HG02852 (cell line): Measurements from ENCODE around the gene CTRB2.
"Not testable (repeated sequence)": the region's sequence is repeated elsewhere in the genome, so short reads cannot be mapped to it uniquely, and the experiment has no call there.

Experiments
- ATAC-seq: cut with Tn5 transposase; IDR thresholded peaks from one replicate; pipeline ENCODE4 v1.9.1; 2021; ENCODE audit warnings: mild to moderate bottlenecking, moderate library complexity; ENCODE audit not compliant: unreplicated experiment

The CTRB2 gene

DNA sequence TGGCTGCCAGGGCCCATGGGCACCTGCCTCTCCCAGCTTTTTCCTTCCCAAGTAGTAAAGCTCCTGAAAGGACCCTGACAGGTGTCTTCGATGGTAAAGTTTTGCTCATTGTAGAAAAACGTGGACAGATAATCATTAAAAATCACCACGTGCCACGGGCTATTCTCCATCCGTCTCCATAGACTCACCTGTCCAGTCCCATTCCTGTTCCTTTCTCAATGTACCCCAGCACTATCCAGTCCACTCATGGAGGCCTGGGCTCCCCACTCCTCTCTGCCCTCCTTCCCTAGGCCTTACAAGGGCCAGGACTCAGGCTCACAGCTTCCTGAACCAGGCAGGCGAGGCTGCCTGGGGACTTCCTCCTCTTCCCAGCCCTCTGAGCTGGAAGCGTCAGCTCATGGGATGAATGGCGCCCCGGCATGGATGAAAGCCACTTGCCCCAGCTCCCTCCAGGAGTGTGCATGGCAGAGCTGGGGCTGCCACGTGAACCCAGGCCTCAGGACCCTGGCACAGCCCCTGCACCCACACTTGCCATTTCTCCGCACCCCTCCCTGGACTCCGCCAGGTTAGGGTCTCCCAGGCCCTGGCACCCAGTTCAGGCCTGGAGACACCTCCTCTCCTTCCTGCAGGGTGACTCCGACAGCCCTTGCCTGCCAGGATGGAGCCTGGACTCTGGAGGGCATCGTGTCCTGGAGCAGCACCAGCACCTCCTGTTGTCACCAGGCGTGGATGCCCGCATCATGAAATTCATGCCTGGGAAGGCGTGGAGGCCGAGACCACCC is 20.6 kb upstream of the CTRB2 start:
- no peak for ATAC-seq

DNA sequence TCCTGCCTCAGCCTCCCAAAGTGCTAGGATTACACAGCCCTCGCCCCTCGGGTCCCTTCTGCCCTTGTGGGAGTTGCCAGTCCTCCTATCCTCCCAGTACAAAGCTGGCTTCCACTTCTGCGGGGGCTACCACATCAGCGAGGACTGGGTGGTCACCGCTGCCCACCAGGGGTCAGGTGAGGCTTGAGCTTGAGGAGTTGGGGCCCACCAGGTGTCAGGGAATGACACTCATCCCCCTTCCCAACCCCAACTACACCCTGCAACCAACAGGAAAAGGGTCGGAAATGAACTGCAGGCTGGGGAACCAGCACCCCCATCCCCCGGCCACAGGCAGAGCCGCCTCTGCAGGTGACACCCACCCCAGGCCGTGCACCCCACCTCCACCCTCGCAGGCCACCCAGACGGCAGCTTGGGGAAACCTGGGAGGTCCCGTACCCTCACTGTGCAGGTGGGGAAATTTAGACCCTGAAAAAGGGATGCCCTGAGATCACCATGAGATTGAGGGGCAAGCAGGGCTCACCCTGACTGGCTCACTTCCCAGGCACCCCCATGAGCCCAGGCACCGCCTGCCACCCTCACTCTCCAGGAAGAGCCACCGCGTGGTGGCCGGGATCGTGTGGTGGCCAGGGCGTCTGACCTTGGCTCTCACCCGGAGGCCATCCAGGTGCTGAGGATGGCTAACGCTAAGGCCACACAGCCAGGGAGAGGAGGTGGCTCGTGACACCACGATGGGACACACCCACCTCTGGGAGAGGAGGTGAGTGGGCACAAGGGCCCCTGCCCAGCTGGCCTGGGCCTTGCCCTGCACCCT is 19.8 kb upstream of the CTRB2 start:
- ATAC-seq = no peak

DNA sequence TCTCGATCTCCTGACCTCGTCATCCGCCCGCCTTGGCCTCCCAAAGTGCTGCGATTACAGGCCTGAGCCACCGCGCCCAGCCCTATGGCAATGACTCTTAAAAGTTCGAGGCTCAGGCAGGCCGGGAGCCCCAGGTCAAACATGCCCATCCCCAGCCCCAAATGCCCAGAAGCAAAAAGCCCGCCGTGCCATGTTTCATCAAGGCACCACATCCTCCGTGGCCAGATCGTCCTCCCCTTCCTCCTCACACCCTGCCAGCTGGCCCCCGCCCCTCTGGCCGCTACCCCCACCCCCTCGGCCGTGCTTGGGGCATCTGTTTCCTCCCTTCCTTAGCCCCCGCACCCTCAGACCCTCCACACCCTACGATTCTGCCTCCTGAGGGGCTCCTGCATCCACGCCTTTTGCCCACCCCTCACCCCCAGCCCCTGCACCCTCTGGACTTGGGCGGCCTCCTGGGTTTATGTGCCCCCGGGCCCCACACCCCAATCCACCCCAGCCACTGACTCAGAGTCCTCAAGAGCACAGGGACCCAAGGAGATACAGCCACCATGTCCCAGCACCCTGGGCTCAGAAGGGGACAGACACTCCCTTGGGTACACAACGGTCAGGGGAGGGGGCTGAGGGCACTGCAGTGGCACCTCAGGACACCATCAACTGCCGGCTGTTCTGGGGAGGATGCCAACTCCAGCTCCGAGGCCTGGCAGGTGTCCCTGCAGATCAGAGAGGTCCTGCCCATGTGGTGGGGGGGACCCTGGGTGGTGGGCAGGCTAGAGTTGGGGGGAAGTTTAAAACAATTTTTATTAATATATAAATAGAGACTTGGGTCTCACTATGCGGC is 18.9 kb upstream of the CTRB2 start:
- no peak for ATAC-seq

DNA sequence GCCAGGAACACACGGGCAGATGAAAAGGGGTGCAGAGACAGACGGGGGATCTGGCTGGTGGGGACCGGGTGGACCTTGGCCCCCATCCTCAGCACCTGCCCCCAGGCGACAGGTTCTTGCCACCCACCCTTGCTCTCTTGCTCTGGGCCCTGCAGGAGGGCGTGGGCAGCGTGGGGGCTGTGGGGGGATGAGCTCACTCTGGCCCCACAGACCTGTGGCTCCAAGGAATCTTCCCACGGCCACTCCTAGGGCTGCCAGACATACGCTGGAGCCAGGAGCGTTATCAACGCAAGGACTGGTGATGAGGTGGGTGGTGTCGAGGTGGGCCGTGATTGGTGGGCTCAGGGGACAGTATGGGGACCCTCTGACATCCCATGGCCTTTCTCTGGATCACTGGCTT is 18.1 kb upstream of the CTRB2 start:
- ATAC-seq = no peak

DNA sequence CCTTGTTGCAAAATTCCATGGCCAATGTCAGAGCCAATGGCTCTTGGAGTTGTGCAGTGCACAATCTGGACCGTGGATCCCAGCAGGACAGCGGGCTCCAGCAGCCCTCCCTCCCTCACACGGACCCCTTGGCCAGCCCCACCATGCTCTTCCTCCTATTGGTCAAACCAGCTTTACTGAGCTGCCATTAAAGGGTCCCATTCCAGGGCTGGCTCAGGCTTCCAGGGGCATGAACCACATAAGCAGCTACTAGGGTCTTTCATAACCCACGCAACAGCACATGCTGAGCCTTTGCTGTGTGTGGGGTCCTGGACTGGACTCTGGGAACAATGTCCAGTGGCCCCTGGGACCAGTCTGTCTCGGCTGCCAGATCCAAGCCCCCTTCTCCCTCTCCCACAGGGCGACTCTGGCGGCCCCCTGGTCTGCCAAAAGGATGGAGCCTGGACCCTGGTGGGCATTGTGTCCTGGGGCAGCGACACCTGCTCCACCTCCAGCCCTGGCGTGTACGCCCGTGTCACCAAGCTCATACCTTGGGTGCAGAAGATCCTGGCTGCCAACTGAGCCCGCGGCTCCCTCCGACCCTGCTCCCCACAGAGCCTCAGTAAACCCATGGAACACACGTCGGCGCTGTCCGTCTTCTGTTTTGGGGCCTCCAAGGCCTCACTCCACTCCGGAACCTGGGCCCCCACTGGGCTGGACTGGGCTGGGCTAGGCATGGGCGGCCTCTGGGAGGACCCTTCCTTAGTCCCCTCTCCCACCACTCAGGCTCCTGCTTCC is 17.5 kb upstream of the CTRB2 start:
- ATAC-seq = no peak

DNA sequence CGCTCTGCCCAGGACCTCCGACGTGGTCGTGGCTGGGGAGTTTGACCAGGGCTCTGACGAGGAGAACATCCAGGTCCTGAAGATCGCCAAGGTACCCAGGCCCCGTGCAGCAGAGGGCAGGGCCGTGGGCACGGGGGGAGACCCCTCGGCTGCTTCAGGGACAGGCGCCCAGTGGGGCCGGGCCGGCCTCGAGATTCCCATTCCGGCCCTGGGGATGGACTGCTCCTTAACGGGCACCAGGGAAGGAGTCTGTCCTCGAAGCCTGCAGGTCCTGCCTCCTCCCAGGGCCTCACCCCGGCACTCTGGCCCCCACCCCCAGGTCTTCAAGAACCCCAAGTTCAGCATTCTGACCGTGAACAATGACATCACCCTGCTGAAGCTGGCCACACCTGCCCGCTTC is 16.2 kb upstream of the CTRB2 start:
- ATAC-seq = not testable (repeated sequence)

DNA sequence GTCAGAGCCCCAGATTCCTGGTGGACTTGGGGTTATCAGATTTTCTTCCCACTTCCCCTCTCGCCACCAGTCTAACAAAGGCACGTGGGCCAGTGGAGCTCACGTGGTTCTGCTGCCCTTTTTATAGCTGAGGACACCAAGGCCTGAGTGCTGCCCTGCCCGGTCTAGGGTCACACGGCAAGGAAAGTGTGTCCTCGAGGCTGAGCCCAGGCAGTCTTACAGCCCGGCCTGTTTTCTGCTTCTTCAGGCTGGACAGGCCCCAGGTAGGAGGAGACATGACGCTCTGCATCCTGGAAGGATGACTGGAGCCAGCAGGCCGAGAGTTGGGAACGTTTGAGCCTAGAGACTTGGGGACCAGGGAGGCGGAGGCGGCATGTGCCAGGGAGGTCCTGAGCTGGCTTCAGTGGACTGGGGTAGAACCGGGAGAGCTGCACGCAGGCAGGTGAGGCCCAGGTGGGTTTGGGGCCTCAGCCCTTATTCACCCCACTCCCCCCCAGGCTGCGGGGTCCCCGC is 15.4 kb upstream of the CTRB2 start:
- no peak for ATAC-seq

DNA sequence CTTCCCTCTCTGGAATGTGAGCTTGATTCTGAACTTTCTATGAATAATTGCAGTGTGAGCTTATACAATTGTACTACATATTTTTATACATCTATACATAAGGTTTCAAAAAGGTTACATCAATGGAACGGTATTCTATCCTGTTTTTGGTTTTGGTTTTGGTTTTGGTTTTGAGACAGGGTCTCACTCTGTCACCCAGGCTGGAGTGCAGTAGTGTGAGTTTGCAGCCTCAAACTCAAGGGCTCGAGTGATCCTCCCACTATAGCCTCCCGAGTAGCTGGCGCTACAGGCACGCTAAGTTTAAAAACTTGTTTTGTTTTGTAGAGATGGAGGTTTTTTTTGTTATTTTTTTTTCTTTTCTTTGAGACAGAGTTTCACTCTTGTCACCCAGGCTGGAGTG is 12.9 kb upstream of the CTRB2 start:
- ATAC-seq = no peak

DNA sequence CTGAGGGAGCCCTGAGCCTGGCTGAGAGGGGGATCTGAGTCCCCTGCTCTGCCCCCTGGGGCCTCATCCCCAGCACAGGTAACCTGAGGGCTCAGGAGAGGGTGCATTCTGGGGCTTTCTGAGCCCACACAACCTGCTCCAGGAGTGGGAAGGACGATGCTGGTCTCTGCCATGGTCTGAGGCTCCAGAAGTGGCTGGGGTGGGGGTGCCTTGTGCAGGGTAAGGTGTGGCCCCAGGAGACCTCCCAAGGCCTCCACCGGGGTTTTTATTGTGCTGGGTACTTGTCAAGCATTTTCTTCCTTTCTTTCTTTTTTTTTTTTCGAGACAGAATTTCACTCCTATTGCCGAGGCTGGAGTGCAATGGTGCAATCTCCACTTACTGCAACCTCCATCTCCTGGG is 12.1 kb upstream of the CTRB2 start:
- no peak for ATAC-seq

DNA sequence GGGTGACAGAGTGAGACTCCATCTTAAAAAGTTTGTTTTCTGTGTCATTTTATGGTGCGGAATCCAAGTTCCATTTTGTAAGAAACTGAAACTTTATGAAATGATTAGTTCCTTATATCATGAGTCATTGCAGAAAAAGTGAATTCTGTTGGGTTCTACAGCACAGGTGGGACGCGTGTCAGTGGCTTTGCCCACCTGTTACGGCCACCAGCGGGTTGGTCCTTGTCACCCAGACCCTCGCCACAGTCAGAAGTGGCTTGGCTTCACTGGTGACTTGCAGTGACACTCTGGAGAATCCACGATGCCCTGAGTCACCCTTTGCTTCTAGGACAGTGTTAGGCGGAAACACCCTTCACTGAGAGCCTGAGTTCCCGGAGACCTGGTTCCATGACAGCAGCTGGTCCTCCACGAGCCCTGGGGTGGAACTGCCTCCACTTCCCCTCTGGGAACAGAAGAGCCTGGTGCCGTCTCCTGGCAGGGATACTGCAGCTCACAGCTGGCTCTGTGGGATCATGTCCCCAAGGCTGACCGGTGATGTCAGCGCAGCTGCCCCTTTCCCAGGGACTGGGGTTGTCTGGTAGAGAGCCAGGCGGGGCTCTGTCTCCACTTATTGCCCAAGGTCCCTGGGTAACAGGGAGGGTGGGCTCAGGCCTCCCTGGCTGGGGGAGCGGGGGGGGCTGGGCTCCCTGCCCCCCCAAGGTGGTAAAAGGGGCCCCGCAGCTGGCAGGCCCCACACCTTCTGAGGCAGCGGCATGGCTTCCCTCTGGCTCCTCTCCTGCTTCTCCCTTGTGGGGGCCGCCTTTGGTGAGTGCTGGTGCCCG is 11.5 kb upstream of the CTRB2 start, which contains the start of gene CTRB1:
TSS of gene CTRB1 (plus strand) at position 733 of the 821 bp plus-strand sequence. CDS start at position 753, 20 bp downstream.
- ATAC-seq = peak; percentile 79

DNA sequence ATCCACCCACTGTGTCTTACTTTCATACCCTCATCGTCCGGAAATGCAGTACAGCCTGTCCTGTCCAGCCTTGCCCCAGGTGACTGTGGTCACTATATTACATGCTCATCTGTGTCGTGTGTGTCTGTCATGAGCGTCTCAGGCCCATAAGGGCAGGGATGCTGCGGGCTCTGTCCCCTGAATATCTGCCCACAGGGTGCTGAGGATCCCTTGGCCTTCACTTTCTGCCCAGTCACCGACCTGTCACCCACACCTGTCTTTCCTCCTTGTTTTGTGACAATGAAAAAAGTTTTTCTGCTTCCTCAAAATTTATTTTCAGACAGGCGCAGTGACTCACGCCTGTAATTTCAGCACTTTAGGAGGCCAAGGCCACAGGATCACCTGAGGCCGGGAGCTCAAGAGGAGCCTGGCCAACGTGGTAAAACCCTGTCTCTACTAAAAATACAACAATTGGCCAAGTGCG is 10.5 kb upstream of the CTRB2 start:
- ATAC-seq = no peak

DNA sequence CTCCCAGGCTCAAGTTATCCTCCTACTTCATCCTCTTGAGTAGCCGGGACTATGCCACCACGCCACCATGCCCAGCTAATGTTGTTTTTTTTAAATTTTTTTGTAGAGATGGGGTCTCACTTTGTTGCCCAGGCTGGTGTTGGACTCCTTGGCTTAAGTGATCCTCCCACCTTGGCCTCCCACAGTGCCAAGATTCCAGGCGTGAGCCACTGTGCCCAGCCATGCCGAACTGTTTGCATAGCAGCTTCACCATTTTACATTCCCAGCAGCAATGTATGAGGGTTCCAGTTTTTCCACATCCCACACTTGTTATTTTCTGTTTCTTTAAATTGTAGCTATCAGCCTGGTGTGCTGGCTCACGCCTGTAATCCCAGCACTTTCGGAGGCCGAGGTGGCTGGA is 9.6 kb upstream of the CTRB2 start:
- no peak for ATAC-seq

DNA sequence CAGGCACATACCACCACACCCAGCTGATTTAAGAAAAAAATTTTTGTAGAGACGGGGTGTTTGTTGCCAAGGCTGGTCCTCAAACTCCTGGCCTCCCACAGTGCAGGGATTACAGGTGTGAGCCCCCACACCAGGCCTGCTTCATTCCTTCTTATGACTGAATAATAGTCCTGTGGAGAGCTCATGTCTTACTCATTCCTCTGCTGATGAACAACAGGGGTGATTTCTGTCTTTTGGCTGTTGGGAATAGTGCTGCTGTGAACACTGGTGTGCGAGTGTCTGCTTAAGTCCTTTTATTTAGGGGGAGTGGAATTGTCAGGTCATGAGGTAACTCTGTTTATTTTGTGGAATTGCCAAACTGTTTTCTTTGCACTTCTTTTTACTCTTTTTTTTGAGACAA is 9.2 kb upstream of the CTRB2 start:
- no peak for ATAC-seq

DNA sequence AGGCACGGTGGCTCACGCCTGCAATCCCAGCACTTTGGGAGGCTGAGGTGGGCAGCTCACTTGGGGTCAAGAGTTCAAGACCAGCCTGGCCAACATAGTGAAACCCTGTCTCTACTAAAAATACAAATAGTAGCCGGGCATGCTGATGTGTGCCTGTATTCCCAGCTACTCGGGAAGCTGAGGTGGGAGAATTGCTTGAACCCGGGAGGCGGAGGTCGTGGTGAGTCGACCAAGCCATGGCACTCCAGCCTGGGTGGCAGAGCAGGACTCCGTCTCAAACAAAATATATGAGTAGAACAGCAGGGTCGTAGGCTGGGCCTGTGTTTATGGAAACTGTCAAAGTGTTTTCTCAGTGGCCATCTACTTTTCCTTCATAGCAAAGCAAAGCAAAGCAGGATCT is 4.3 kb upstream of the CTRB2 start:
- not testable (repeated sequence) for ATAC-seq

DNA sequence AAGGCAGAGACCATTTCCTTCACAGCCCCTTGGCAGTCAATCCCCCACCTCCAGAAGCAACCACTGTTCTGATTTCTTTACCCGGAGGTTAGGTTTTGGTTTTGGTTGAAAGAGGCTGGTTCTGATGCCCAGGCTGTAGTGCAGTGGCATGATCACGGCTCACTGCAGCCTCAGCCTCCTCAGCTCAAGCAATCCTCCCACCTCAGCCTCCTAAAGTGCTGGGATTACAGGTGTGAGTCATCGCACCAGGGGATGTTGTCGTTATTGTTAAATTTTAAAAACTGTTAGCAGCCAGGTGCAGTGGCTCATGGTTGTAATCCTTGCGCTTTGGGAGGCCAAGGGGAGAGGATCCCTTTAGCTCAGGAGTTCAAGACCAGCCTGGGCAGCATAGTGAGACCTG is 3.0 kb upstream of the CTRB2 start:
- no peak for ATAC-seq

DNA sequence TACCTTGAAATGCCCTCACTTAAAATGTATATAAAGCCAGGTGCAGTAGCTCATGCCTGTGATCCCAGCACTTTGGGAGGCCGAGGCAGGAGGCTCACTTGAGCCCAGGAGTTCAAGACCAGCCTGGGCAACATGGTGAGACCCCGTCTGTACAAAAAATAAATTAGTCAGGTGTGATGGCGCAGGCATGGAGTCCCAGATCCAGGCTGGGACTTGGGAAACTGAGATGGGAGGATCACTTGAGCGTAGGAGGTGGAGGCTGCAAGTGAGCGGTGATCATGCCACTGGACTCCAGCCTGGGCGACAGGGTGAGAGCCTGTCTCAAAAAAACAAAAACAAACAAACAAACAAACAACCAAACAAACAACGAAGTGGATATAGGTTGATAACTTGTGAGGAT is 2.6 kb upstream of the CTRB2 start:
- not testable (repeated sequence) for ATAC-seq

DNA sequence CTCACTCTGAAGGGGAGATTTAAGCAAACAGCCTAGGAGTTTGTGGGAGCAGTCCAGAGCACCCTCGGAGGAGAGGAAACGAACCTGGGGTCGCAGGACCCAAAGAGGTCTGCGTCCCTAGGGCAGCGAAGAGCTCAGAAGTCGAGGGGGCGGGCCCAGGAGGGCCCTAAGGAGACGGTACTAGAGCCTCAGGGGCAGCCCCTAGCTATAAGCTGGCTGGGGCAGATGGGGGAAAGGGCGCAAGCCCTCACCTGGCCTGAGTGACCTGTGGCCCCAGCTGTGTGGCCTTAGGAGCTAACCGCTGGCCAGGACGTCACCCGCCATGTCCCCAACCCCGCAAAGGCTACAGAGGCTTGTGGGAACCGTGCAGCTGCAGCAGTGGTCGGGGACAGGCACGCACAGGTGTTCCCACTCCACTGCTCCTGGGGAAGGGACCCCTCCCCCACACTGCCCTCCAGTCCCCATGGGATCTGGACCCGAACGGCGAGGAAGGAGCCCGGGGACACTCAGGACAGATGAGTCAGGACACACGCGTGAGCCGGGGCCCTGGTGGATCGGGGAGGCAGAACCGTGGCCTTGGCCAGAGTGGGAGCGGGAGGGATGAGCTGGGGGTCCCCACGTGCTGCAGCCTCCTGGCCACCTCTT is 2.0 kb upstream of the CTRB2 start:
- ATAC-seq = no peak

DNA sequence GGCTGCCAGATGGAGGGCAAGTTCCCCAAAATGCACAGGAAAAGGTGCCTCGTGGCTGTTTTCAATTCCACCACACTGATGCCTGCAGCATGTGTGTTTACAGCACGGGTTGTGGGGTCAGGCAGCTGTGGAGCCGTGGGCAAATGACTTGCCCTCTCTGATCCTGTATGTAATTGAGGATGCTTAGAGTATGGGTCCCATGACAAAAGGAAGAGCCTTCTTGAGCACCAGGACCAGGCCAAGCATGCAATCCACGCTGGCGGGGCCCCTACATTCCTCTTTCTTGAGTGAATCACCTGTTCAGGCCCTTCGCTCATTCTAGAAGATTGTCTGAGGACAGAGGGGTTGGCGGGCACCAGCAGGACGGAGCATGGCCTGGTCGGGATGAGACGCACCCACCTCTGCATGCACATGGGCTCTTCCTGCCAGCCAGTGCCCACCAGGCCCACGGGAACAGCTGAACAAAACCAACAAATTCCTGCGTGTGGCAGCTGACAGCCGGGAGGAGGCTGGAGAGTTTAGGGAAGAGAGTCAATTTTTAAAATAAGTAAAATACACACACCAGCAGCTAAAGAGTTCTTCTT is 1.4 kb upstream of the CTRB2 start:
- no peak for ATAC-seq

DNA sequence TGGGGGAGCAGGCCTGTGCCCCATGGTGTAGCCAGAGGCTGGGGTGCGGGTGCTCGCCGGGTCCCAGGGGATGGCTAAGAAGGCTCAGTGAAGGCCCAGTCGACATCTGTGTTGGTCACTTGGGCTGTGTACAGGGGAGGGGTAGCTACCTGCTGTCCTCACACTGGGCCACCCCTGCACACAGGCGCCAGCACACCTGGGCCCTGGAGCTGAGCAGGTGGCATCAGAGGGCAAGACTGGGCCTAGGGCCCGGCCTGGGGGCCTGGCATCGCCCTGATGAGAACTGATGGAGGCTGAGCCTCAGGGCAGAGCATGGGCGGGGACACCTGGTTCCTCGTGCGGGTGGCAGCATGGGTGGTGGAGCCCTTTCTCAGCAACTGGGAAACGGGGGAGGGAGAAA is 870 bp upstream of the CTRB2 start:
- ATAC-seq = no peak
